Central memory CD4-positive, alpha-beta T cell (primary cell): ENCODE measurements around the gene AVL9.
"Not testable (repeated sequence)": the region's sequence is repeated elsewhere in the genome, so short reads cannot be mapped to it uniquely, and the experiment has no call there.

Experiments used
- DNase-seq: peaks from one replicate; pipeline ENCODE4 v3.0.0; 2022
- total RNA-seq, 3 experiments: gene quantifications; one replicate each; lab custom pipeline; 2026; lab: John Stamatoyannopoulos, UW

AVL9 gene
- total RNA-seq = 60.4 to 123 (median 111) reads per million in 3 experiments

- DNase-seq = peak; percentile 98
These were observed at the start of gene AVL9 for GRCh38 chr7:32495298-32496051. TSS of gene AVL9 (plus strand) at chr7:32495489. CDS start at chr7:32495710, 221 bp downstream.

- DNase-seq = no peak
These were observed 48.1 kb upstream of the AVL9 start for GRCh38 chr7:32447218-32447617.

- no peak for DNase-seq
These were observed 41.8 kb upstream of the AVL9 start for GRCh38 chr7:32453341-32454011.

DNA sequence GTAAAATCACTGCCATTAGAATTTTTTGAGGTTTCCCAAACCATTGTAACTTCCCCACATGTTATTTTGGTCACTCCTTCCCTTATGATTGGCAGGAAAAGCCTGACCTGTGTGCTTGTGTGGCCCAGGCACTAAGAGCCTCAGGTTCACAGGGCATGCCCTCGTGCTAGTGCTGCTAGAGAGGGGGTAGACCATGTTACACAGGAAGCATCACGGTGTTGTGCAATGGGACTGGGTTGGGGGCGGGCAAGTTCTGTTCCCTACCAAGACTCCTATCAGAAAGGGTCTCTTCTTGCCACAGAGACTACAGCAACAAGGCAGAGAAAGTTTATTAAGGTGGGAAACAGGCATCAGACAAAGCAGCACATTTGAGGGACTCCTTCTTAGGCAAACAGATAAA, 37.3 kb upstream of the AVL9 start:
- DNase-seq = no peak

DNA sequence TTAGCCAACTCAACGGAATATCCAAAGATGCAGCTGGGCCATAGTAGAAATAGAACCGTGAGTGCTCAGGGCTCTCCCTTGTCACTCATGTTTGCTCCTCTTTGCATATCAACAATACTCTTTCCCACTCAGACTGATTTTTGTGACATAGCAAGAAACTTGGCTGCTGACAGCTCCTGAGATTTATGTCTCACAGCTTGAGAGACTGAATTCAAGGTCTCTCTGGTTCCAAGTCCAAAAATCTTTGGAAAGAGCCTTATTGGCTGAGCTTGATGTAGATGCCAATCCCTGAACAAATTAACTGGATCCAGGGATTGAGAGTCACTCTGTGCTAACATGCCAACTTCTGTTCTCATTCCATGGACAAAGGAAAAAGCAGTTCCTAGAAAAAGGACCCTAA, 35.5 kb upstream of the AVL9 start:
- no peak for DNase-seq

- DNase-seq = no peak
These were observed 33.8 kb upstream of the AVL9 start for GRCh38 chr7:32461484-32461883.

GRCh38 chr7:32462451-32462850, 32.8 kb upstream of the AVL9 start:
- no peak for DNase-seq

DNA sequence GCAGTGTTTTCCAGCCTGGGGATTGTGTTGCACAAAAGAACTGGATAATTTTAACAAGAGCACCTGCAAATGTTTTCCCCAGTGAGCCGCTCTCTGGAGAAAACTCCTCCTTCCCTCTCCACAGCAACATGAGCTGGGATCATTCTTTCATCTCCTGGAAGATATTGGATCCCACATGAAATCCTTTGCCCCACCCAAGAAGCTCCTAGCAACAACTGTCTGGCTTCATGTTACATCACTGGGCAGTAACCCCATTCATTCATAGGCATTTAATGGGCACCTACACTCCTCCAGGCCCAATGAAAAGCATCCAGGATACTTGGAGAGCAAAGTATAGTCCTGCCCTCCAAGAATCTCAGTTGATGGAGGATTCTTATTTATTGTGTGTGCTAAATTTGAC, 32.3 kb upstream of the AVL9 start:
- no peak for DNase-seq

DNA sequence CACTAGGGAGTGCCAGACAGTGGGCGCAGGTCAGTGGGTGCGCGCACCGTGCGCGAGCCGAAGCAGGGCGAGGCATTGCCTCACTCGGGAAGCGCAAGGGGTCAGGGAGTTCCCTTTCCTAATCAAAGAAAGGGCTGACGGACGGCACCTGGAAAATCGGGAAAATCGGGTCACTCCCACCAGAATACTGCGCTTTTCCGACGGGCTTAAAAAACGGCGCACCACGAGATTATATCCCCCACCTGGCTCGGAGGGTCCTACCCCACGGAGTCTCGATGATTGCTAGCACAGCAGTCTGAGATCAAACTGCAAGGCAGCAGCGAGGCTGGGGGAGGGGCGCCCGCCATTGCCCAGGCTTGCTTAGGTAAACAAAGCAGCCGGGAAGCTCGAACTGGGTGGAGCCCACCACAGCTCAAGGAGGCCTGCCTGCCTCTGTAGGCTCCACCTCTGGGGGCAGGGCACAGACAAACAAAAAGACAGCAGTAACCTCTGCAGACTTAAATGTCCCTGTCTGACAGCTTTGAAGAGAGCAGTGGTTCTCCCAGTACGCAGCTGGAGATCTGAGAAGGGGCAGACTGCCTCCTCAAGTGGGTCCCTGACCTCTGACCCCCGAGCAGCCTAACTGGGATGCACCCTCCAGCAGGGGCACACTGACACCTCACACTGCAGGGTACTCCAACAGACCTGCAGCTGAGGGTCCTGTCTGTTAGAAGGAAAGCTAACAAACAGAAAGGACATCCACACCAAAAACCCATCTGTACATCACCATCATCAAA, 30.5 kb upstream of the AVL9 start:
- not testable (repeated sequence) for DNase-seq

DNA sequence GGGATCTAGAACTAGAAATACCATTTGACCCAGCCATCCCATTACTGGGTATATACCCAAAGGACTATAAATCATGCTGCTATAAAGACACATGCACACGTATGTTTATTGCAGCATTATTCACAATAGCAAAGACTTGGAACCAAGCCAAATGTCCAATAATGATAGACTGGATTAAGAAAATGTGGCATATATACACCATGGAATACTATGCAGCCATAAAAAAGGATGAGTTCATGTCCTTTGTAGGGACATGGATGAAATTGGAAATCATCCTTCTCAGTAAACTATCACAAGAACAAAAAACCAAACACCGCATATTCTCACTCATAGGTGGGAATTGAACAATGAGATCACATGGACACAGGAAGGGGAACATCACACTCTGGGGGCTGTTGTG, 25.3 kb upstream of the AVL9 start:
- DNase-seq = not testable (repeated sequence)

- no peak for DNase-seq
These were observed 24.4 kb upstream of the AVL9 start for GRCh38 chr7:32470871-32471270.

DNA sequence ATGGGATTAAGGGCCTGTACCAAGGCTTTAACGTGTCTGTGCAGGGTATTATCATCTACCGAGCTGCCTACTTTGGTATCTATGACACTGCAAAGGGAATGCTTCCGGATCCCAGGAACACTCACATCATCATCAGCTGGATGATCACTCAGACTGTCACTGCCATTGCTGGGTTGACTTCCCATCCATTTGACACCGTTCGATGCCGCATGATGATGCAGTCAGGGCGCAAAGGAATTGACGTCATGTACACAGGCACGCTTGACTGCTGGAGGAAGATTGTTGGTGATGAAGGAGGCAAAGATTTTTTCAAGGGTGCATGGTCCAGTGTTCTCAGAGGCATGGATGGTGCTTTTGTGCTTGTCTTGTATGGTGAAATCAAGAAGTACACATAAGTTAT, 23.3 kb upstream of the AVL9 start:
- DNase-seq = no peak

DNA sequence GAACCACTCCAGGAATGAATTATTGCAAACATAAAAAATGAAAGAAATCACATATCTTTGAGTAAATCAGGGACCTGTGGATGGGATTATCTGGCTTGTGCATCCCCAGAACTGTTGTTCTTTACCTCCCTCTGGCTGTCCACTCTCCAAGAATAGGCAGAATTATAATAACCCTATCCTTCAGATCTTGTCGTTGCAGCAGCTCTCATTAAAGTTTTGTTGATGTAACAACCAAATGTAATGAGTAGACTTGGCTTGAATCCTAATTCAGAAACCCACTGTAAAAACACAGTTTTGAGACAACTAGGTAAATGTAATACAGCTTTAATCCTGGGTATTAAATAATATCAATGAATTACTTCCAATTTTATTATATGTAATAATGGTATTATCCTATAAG, 21.3 kb upstream of the AVL9 start:
- DNase-seq = no peak

- DNase-seq = no peak
These were observed 18.3 kb upstream of the AVL9 start for GRCh38 chr7:32476816-32477648.

DNA sequence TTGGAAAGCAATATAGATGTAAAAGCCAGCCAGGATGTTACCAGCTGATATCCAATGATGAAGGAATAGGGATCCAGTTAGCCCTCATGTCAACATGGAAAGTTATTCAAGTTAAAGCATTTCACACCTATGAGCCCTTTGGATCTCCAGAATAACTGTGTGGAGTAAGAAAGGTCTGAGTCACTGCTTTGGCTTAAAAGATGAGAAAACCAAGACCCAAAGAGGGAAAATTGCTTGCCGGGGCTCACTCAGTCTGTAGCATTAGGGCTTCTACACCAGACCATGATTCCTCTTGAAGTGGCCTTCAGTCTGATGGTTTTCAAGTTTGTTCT, 17.7 kb upstream of the AVL9 start:
- no peak for DNase-seq

DNA sequence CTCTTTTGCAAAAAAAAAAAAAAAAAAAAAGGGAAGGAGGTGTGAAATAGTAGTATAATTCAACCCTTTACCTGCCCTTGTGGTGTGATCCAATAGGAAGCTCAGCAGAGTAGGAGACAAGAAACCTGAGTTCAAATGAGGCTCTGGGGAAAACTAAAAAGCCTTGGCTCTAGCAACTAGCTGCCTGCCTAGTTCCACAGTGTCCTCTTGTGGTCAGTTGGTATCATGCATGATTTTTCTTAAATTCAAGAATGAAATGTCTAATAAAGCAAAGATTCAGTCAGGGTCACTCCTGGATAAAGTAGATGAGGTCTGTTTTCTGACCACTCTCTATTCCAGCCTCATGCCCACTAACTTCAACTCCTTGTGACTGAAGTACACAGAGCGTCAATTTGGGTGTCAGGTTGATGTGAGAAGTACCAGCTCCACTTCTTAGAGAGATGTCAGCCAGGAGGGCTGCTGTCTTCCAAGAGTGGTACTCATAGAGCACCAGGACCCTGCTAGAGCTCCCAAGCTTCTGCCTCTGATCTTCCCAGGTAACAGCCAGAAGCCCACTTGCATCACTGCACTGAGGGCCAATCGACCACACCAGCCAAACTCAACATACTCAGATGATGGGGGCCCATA, 15.6 kb upstream of the AVL9 start:
- no peak for DNase-seq

DNA sequence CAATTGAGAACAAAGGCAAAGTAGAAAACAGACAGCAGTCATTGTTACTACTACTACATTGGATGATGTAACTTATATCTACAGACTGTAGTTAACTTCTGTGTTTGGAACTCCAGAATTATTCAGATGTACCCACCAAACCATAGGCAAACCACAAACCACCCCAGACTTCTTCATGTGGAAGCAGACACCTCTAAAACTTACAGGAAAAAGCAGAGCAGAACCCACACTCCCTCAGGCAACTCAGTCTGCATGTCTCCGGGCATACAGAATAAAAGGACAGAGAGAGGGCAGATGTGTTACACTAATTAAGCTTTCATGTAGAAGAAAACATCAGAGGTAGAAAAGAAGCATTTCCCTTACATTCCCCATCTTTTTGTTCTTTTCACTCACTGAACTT, 14.1 kb upstream of the AVL9 start:
- DNase-seq = no peak

- no peak for DNase-seq
These were observed 13.4 kb upstream of the AVL9 start for GRCh38 chr7:32481921-32482320.

- DNase-seq = no peak
These were observed 5.5 kb upstream of the AVL9 start for GRCh38 chr7:32489788-32490126.

DNA sequence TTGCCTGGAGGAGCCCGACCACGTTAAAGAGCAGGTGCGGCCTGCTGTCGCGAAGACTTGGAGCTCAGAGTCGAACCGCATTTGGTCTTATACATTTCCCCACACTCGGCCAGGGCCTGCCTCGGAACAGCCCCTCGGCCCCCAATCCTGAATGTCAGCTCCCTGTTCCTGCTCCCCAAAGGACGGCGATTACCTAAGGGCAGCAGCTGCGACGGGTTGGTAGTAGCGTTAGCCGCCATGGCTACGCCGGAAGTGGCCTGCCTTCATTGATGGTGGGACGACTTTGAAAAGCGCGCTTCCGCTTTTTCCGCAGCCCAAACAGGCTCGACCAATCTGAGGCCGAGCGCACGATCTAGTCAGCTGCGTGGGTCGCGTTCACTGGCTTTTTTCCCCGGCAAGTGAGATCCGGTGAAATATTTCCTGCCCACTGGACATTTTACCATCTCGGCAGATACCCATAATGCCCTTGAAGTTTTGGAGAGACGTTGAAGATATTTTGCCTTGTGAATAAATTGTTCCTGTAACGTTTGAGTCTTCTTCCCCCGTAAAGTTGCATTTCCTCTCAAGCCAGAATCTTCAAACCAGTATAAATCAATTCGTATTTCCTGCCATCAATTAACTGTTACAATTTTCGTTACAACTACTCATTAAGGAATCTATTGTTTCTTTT, 5.0 kb upstream of the AVL9 start, which contains the start of gene LSM5:
Gene LSM5, minus strand, starts transcription at position 254 of the 670 bp plus-strand sequence. Its CDS starts 15 bp downstream, at position 239.
- DNase-seq = peak; percentile 87

DNA sequence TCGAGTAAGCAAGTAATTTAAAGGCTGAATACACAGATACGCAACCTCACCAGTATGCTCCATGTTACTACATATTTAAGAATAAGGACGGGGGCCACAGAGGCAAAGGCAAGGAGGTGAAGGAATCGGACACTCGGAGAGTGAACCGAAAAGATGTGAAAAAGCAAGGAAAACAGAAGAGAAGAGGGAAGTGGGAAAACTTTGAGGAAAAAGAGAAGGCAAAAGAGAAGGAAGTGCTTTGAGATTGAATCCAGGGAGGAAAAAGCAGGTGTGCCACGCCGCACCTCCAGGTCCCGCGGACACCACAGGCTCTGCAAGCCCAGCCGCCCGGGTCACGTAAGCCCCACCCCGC, 367 bp upstream of the AVL9 start:
- DNase-seq = no peak
